GM10266 (cell line): ENCODE results near the gene MAP6.

ENCODE experiments used
- DNase-seq: peaks from one replicate; pipeline ENCODE4 v3.0.0; 2012; ENCODE audit errors: extremely low spot score
- CTCF ChIP-seq: IDR thresholded peaks from 2 replicates; pipeline ENCODE4 v1.5.1; 2012; ENCODE audit warnings: mild to moderate bottlenecking, low read depth; ENCODE audit not compliant: control insufficient read depth, insufficient read depth; ENCODE audit errors: missing control alignments

The MAP6 gene

GRCh38 chr11:75665990-75666389 lies 2.8 kb downstream of the MAP6 start:
- TF ChIP-seq CTCF: no peak
- DNase-seq: no peak

- TF ChIP-seq CTCF: no peak
- no peak for DNase-seq
Observed at GRCh38 chr11:75665126-75665525, 3.7 kb downstream of the MAP6 start.

GRCh38 chr11:75664389-75664788 lies 4.4 kb downstream of the MAP6 start:
- no peak for DNase-seq
- TF ChIP-seq CTCF: no peak

- no peak for TF ChIP-seq CTCF
- no peak for DNase-seq
Observed at GRCh38 chr11:75663808-75664207, 5.0 kb downstream of the MAP6 start.

GRCh38 chr11:75659836-75660235 lies 9.0 kb downstream of the MAP6 start:
- TF ChIP-seq CTCF: no peak
- no peak for DNase-seq

GRCh38 chr11:75656044-75656727 lies 12.7 kb downstream of the MAP6 start:
- no peak for DNase-seq
- no peak for TF ChIP-seq CTCF

- no peak for DNase-seq
- no peak for TF ChIP-seq CTCF
Observed at GRCh38 chr11:75655605-75656004, 13.2 kb downstream of the MAP6 start.
